KMS-11 (cell line): ENCODE results near the gene ACVRL1.

Experiments
- H2AFZ ChIP-seq: fragments of 200-600 bp; sonication (generic); 2 replicates; pipeline ENCODE4 v1.6.1; 2016; ENCODE audit warnings: antibody characterized with exemption, mixed run types, low read depth
- H3K27ac ChIP-seq: fragments of 200-600 bp; sonication (generic); 2 replicates; pipeline ENCODE4 v1.6.1; 2016; ENCODE audit warnings: mild to moderate bottlenecking, mixed run types
- H3K27me3 ChIP-seq: fragments of 200-600 bp; sonication (generic); 2 replicates; pipeline ENCODE4 v1.6.1; 2017; ENCODE audit warnings: mild to moderate bottlenecking, low read depth, mixed run types, moderate library complexity; ENCODE audit not compliant: insufficient read depth
- H3K36me3 ChIP-seq: fragments of 200-600 bp; sonication (generic); 2 replicates; pipeline ENCODE4 v1.6.1; 2017; ENCODE audit warnings: mild to moderate bottlenecking, mixed run types; ENCODE audit not compliant: insufficient read depth
- H3K4me1 ChIP-seq: fragments of 200-600 bp; sonication (generic); 2 replicates; pipeline ENCODE4 v1.6.1; 2016; ENCODE audit warnings: mild to moderate bottlenecking, low read depth, mixed run types; ENCODE audit not compliant: poor library complexity, severe bottlenecking
- H3K4me2 ChIP-seq: fragments of 200-600 bp; sonication (generic); 2 replicates; pipeline ENCODE4 v1.7.0; 2016; ENCODE audit warnings: mild to moderate bottlenecking, mixed run types
- H3K4me3 ChIP-seq: fragments of 200-600 bp; sonication (generic); IDR thresholded peaks from 2 replicates; pipeline ENCODE4 v1.6.1; 2017; ENCODE audit warnings: low read depth, low read length, mixed read lengths; ENCODE audit not compliant: insufficient read depth
- H3K79me2 ChIP-seq: fragments of 200-600 bp; sonication (generic); 2 replicates; pipeline ENCODE4 v1.6.1; 2016; ENCODE audit warnings: low read depth, mixed run types; ENCODE audit not compliant: insufficient read depth
- H3K9ac ChIP-seq: fragments of 200-600 bp; sonication (generic); 2 replicates; pipeline ENCODE4 v1.6.1; 2016; ENCODE audit warnings: mild to moderate bottlenecking, mixed run types
- H4K20me1 ChIP-seq: fragments of 200-600 bp; sonication (generic); 2 replicates; pipeline ENCODE4 v1.6.1; 2016; ENCODE audit warnings: mild to moderate bottlenecking, mixed run types; ENCODE audit not compliant: insufficient read depth
- CTCF ChIP-seq: fragments of 200-600 bp; sonication (generic); conservative IDR thresholded peaks from 2 replicates; pipeline ENCODE4 v1.6.1; 2017; ENCODE audit warnings: low read depth, mild to moderate bottlenecking, antibody characterized with exemption, low read length, moderate library complexity, mixed read lengths

The ACVRL1 gene

GRCh38 chr12:51914034-51914923, 7.0 kb downstream of the ACVRL1 start:
- H3K9ac ChIP-seq, result no peak overlapping the region
- no peak overlapping the region for H3K27ac ChIP-seq
- H3K4me3 ChIP-seq, result no peak overlapping the region
- H3K27me3 ChIP-seq, result no peaks in the 10 kb centered on the region
- H3K79me2 ChIP-seq, result no peaks in the 10 kb centered on the region
- H2AFZ ChIP-seq, result no peak overlapping the region
- H3K36me3 ChIP-seq, result no peaks in the 10 kb centered on the region
- H4K20me1 ChIP-seq, result no peaks in the 10 kb centered on the region
- no peak for TF ChIP-seq CTCF
- H3K4me1 ChIP-seq, result no peaks in the 10 kb centered on the region
- no peak overlapping the region for H3K4me2 ChIP-seq

- Histone ChIP-seq H3K9ac (no peak overlapping the region), H3K4me3 (no peak overlapping the region), H3K27ac (no peak overlapping the region), H4K20me1 (no peaks in the 10 kb centered on the region), H3K79me2 (no peaks in the 10 kb centered on the region), H3K27me3 (no peaks in the 10 kb centered on the region), H3K4me1 (no peaks in the 10 kb centered on the region), H2AFZ (no peak overlapping the region), H3K36me3 (no peaks in the 10 kb centered on the region), H3K4me2 (no peak overlapping the region)
- no peak for TF ChIP-seq CTCF
These were observed 7.8 kb downstream of the ACVRL1 start for GRCh38 chr12:51915003-51915625.

GRCh38 chr12:51915951-51916350, 8.6 kb downstream of the ACVRL1 start:
- Histone ChIP-seq H4K20me1 (no peaks in the 10 kb centered on the region), H3K4me3 (no peak overlapping the region), H3K27ac (no peak overlapping the region), H3K9ac (no peak overlapping the region), H3K4me1 (no peaks in the 10 kb centered on the region), H3K79me2 (no peaks in the 10 kb centered on the region), H2AFZ (no peak overlapping the region), H3K27me3 (no peaks in the 10 kb centered on the region), H3K36me3 (no peaks in the 10 kb centered on the region), H3K4me2 (no peak overlapping the region)
- no peak for TF ChIP-seq CTCF

- no peak overlapping the region for H3K9ac ChIP-seq
- H3K27ac ChIP-seq, result no peak overlapping the region
- no peaks in the 10 kb centered on the region for H3K79me2 ChIP-seq
- no peaks in the 10 kb centered on the region for H3K27me3 ChIP-seq
- no peaks in the 10 kb centered on the region for H3K4me1 ChIP-seq
- H4K20me1 ChIP-seq, result no peaks in the 10 kb centered on the region
- H3K4me2 ChIP-seq, result no peak overlapping the region
- H2AFZ ChIP-seq, result no peak overlapping the region
- TF ChIP-seq CTCF, result no peak
- no peaks in the 10 kb centered on the region for H3K36me3 ChIP-seq
- H3K4me3 ChIP-seq, result no peak overlapping the region
These were observed 9.8 kb downstream of the ACVRL1 start for GRCh38 chr12:51917041-51917590.
